ENCODE measurements around the gene NTSR1. TPM values are rescaled to one million over a fixed set of nuclear protein-coding genes. Genes with fewer than 3 reads are reported as not detected.

Gene NTSR1
- total and polyA plus RNA-seq, 2 of the 13 experiments (the other 11 are each of a cell fraction or from before 2014, with no cell fraction given): 0.09 to 0.12 TPM

GRCh38 chr20:62791301-62792181, 82.9 kb downstream of the NTSR1 start (continued):
- TF ChIP-seq BRF2 (CRISPR knock-in tag; IDR thresholded peaks at IDR 0.05) (no peak), USF2 (IDR thresholded peaks at IDR 0.05; ENCODE audit: low read depth, low read length) (no peak), USF2 (CRISPR knock-in tag; IDR thresholded peaks at IDR 0.05; ENCODE audit: borderline replicate concordance) (no peak), RFX1 (IDR thresholded peaks at IDR 0.05) (no peak), ZFP90 (CRISPR knock-in tag; IDR thresholded peaks at IDR 0.05; ENCODE audit: borderline replicate concordance) (peak; percentile 57; the same call in 1 of the 2 replicates), CHD2 (IDR thresholded peaks at IDR 0.05; ENCODE audit: low read depth, low read length) (no peak), ZBTB42 (CRISPR knock-in tag; IDR thresholded peaks at IDR 0.05) (no peak), CREB1 (IDR thresholded peaks at IDR 0.05) (no peak), CREB1 (CRISPR knock-in tag; IDR thresholded peaks at IDR 0.05) (no peak), MIXL1 (CRISPR knock-in tag; IDR thresholded peaks at IDR 0.05) (0 out of 2 replicates have a peak, but pooled peaks have one; percentile 52), NCOA1 (CRISPR knock-in tag; IDR thresholded peaks at IDR 0.05) (no peak), ADNP (CRISPR knock-in tag; IDR thresholded peaks at IDR 0.05) (no peak), NFKB2 (CRISPR knock-in tag; IDR thresholded peaks at IDR 0.05; ENCODE audit: borderline replicate concordance) (peak; percentile 84), ZIK1 (CRISPR knock-in tag; IDR thresholded peaks at IDR 0.05; ENCODE audit: borderline replicate concordance, low read depth) (no peak), SRSF1 (optimal IDR thresholded peaks at IDR 0.05; ENCODE audit: low read depth, low read length) (no peak), ZNF282 (IDR thresholded peaks at IDR 0.05; ENCODE audit: partially characterized antibody) (no peak), MBD4 (IDR thresholded peaks at IDR 0.05; ENCODE audit: borderline replicate concordance, low read length) (no peak), ELF1 (CRISPR knock-in tag; IDR thresholded peaks at IDR 0.05) (peak; percentile 80), ZNF362 (CRISPR knock-in tag; IDR thresholded peaks at IDR 0.05; ENCODE audit: borderline replicate concordance) (no peak; the same call in 1 of the 2 replicates), ZNF121 (CRISPR knock-in tag; IDR thresholded peaks at IDR 0.05) (no peak; the same call in 1 of the 2 replicates), MZF1 (CRISPR knock-in tag; IDR thresholded peaks at IDR 0.05; ENCODE audit: borderline replicate concordance) (0 out of 2 replicates have a peak, but pooled peaks have one; percentile 62), RXRB (CRISPR knock-in tag; IDR thresholded peaks at IDR 0.05; ENCODE audit: borderline replicate concordance) (peak; percentile 81; the same call in 1 of the 2 replicates), BHLHE40 (IDR thresholded peaks at IDR 0.05; ENCODE audit: low read length) (no peak; the same call in 1 of the 2 replicates), MIER2 (CRISPR knock-in tag; IDR thresholded peaks at IDR 0.05) (peak; percentile 82), KDM2A (CRISPR knock-in tag; IDR thresholded peaks at IDR 0.05; ENCODE audit: borderline replicate concordance, low read depth) (peak; percentile 95), CCDC6 (CRISPR knock-in tag; IDR thresholded peaks at IDR 0.05) (no peak), ZSCAN20 (CRISPR knock-in tag; IDR thresholded peaks at IDR 0.05; ENCODE audit: borderline replicate concordance) (no peak), JUNB (CRISPR knock-in tag; IDR thresholded peaks at IDR 0.05; ENCODE audit: borderline replicate concordance) (no peak)
